ENCODE measurements around the gene ANKMY1.
A peak's percentile ranks its signal among the peaks of the same experiment; 100 is the strongest.
"Not testable (repeated sequence)": the region's sequence is repeated elsewhere in the genome, so short reads cannot be mapped to it uniquely, and the experiment has no call there.

Gene ANKMY1

DNA sequence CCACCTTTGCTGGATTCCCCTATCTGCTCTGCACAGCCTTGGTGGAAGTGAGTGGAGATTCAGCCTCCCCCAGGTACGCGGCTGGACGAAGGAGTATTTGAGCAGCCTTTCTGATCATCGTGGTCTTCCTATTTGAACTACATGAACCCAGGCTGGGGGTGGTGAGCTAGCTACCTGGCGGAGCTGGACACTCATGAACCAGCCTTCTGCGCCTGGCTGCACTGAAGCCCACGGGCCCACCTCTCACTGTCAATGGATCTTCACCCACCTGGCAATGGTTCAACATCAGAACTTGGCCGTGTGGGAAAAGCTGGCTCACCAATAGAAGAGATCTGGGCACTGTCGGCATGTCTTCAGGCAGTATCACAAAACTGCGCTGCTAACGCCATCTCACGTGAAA, 35.4 kb downstream of the ANKMY1 start:
- H3K4me3 ChIP-seq (ENCODE audit: low read length), result no peak overlapping the region
- peaks cover 29% of the 10 kb centered on the region for H3K9me3 ChIP-seq (ENCODE audit: insufficient read depth, low read depth, low read length)
- WGBS, result 96% methylated on average over 12 of the region's 12 CpGs
- H3K9ac ChIP-seq (ENCODE audit: low read depth, low read length), result no peak overlapping the region
- H3K36me3 ChIP-seq (ENCODE audit: insufficient read depth, low read length), result 0 out of 2 replicates have a peak, but pooled peaks cover 4% of the 10 kb centered on the region
- peaks cover 28% of the 10 kb centered on the region for H3K27me3 ChIP-seq (ENCODE audit: insufficient read depth, low read length)
- no peak overlapping the region for H3K27ac ChIP-seq (ENCODE audit: low read depth, low read length)
- H3K4me1 ChIP-seq (ENCODE audit: insufficient read depth, low read length), result no peaks in the 10 kb centered on the region

DNA sequence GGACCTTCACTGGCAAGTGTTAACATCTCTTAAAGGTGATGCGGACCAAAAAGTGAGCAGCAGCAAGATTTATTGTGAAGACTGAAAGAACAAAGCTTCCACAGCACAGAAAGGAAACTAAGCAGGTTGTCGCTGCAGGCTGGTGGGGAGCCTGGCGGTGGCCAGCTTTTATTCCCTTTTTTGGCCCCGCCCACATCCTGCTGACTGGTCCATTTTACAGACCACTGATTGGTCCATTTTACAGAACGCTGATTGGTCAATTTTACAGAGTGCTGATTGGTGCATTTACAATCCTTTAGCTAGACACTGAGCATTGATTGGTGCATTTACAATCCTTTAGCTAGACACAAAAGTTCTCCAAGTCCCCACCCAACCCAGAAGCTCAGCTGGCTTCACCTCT, 35.9 kb downstream of the ANKMY1 start:
- H3K4me1 ChIP-seq (ENCODE audit: insufficient read depth, low read length); H3K27ac ChIP-seq (ENCODE audit: low read depth, low read length); H3K9ac ChIP-seq (ENCODE audit: low read depth, low read length); H3K36me3 ChIP-seq (ENCODE audit: insufficient read depth, low read length); H3K4me3 ChIP-seq (ENCODE audit: low read length): not testable (repeated sequence)
- Histone ChIP-seq H3K27me3 (ENCODE audit: insufficient read depth, low read length) (peaks cover 28% of the 10 kb centered on the region), H3K9me3 (ENCODE audit: insufficient read depth, low read depth, low read length) (peaks cover 29% of the 10 kb centered on the region)
- 94% methylated on average over 5 of the region's 5 CpGs for WGBS

DNA sequence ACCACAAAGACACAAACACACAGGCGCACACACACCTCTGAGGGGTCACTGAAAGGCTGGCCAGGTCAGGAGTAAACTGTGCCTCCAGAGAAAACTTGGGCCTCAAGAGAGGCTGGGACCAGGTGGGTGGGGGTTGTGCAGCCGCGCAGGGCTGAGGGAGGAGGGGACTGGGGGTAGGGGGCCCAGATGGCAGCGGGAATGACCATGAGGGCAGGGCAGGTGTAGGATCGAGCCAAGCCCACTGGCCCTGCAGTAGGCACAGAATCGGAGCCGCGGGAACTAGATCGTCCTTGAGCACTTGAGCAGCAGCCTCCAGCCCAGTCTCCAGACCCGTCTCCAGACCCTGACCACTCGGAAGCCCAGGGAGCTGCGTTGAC, 36.8 kb downstream of the ANKMY1 start:
- peaks cover 20% of the 10 kb centered on the region for H3K9me3 ChIP-seq (ENCODE audit: insufficient read depth, low read depth, low read length)
- H3K9ac ChIP-seq (ENCODE audit: low read depth, low read length), result no peak overlapping the region
- no peaks in the 10 kb centered on the region for H3K4me1 ChIP-seq (ENCODE audit: insufficient read depth, low read length)
- 0 out of 2 replicates have a peak, but pooled peaks cover 4% of the 10 kb centered on the region for H3K36me3 ChIP-seq (ENCODE audit: insufficient read depth, low read length)
- H3K27ac ChIP-seq (ENCODE audit: low read depth, low read length), result no peak overlapping the region
- H3K4me3 ChIP-seq (ENCODE audit: low read length), result no peak overlapping the region
- 93% methylated on average over 12 of the region's 12 CpGs for WGBS
- H3K27me3 ChIP-seq (ENCODE audit: insufficient read depth, low read length), result peaks cover 28% of the 10 kb centered on the region

DNA sequence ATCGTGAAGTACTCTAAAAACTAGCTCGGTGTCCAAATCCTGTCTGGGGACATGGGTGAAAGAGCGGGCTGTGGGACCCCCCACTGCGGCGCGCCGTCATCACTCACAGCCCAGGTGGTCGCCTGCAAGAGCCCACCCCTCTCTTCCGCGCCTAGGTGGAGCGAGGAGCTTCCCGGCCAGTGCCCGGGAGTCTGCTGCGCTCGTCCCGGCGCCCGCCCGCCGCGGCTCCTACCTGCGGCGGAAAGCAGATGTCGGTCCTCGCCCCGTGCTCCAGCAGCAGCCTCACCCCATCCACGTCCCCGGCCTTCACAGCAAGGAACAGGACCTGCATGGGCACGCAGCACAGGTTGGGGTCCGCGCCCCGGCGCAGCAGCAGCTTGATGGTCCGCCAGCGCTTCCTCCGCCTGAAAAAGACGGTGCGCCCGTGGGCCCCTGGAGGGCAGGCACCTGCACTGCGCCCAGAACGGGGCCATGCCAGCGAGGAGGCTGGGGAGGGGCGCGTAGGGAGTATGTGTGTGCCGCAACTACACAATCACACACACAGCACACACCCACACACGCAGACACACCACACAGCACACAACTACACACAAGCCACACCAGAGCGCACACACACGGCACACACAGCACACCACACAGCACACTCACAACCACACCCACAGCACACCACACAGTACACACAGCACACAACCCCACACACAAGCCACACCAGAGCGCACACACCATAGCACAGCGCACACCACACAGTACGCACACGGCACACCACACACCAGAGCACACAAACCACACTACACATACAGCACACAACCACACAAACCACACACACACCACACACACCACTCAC, 37.4 kb downstream of the ANKMY1 start:
- H3K36me3 ChIP-seq (ENCODE audit: insufficient read depth, low read length), result 0 out of 2 replicates have a peak, but pooled peaks cover 4% of the 10 kb centered on the region
- no peaks in the 10 kb centered on the region for H3K4me1 ChIP-seq (ENCODE audit: insufficient read depth, low read length)
- H3K9ac ChIP-seq (ENCODE audit: low read depth, low read length), result peak overlapping the region; percentile 37; the same call in 1 of the 2 replicates
- H3K9me3 ChIP-seq (ENCODE audit: insufficient read depth, low read depth, low read length), result peaks cover 14% of the 10 kb centered on the region
- WGBS, result 63% methylated on average over 52 of the region's 52 CpGs
- H3K27ac ChIP-seq (ENCODE audit: low read depth, low read length), result no peak overlapping the region
- H3K27me3 ChIP-seq (ENCODE audit: insufficient read depth, low read length), result peaks cover 28% of the 10 kb centered on the region
- H3K4me3 ChIP-seq (ENCODE audit: low read length), result peak overlapping the region; percentile 46

DNA sequence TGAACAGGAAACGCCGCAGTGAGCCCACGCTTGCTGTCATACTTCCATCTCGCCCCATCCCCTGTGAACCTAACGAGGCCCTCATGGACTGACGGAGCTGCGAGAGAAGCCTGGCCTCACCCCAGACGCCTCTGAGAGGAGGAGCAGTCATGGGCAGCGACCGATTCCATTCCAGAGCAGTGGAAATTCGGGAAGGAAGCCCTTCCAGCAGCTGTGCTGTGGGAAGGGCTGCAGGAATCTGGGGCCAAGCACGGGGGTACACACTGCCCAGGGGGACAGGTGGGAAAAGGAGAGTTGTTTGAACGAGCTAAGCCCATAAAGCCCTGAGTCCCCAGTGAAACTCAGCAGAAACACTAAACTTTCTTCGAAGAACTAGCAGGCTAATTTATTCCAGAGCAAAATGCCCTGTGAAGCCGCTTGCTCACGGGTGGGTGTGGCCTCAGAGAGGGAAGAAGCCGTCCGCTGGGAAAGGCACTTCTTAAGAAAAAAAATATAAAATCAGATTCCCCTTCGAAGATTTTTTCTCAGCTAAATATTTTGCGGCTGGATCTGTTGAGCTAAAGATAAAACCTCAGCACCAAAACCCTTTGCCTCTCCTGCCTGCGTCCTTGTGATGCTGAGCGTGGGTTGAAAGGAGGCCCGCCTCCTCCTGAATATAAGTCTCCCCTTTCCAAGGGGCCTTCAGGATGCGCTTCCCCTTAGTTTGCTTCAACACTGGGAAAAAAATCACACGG, 38.2 kb downstream of the ANKMY1 start:
- Histone ChIP-seq H3K27me3 (ENCODE audit: insufficient read depth, low read length) (peaks cover 28% of the 10 kb centered on the region), H3K9ac (ENCODE audit: low read depth, low read length) (no peak overlapping the region), H3K4me3 (ENCODE audit: low read length) (peak overlapping the region; percentile 46), H3K9me3 (ENCODE audit: insufficient read depth, low read depth, low read length) (peaks cover 6% of the 10 kb centered on the region; the same call in 1 of the 2 replicates), H3K36me3 (ENCODE audit: insufficient read depth, low read length) (0 out of 2 replicates have a peak, but pooled peaks cover 4% of the 10 kb centered on the region), H3K27ac (ENCODE audit: low read depth, low read length) (no peak overlapping the region), H3K4me1 (ENCODE audit: insufficient read depth, low read length) (no peaks in the 10 kb centered on the region)
- 76% methylated on average over 25 of the region's 25 CpGs for WGBS

DNA sequence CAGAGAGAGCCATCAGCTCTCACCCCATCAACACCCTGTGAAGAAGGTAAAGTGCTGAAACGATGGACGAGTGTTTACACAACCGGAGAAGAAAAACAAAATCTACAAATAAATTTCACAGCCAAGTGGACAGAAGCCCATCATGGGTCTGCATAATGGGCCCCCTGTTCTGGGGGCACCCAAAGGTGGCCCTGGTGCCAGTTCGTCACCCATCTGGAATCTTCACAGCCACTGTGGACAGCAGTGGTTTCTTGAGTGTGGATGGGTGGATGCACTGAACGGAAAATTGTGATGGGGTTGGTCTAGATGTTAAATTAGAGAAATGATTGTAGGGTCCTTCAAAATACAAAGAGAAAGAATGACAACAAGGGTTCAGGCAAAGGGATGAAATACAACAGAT, 38.8 kb downstream of the ANKMY1 start:
- H3K27me3 ChIP-seq (ENCODE audit: insufficient read depth, low read length), result peaks cover 28% of the 10 kb centered on the region
- H3K4me1 ChIP-seq (ENCODE audit: insufficient read depth, low read length), result no peaks in the 10 kb centered on the region
- no peak overlapping the region for H3K9ac ChIP-seq (ENCODE audit: low read depth, low read length)
- no peak overlapping the region for H3K4me3 ChIP-seq (ENCODE audit: low read length)
- H3K27ac ChIP-seq (ENCODE audit: low read depth, low read length), result no peak overlapping the region
- 92% methylated on average over 5 of the region's 5 CpGs for WGBS
- H3K36me3 ChIP-seq (ENCODE audit: insufficient read depth, low read length), result 0 out of 2 replicates have a peak, but pooled peaks cover 4% of the 10 kb centered on the region
- 0 out of 2 replicates have a peak, but pooled peaks cover 3% of the 10 kb centered on the region for H3K9me3 ChIP-seq (ENCODE audit: insufficient read depth, low read depth, low read length)

DNA sequence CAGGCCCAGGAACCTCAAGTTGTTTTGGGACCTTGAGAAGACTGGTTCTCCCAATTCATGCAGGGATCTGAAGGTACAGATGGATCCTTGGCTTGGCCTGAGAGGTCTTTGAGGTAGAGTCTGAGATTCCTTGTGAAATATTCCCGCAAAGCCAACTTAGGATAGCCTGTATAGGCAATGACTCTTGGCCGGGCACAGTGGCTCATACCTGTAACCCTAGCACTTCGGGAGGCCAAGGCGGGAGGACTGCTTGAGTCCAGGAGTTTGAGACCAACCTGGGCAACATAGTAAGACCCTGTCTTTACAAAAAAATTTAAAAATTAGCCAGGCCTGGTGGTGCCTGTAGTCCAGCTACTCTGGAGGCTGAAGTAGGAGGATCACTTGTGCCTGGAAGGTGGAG, 40.4 kb downstream of the ANKMY1 start:
- no peak overlapping the region for H3K4me3 ChIP-seq (ENCODE audit: low read length)
- H3K27me3 ChIP-seq (ENCODE audit: insufficient read depth, low read length), result peaks cover 28% of the 10 kb centered on the region
- 0 out of 2 replicates have a peak, but pooled peaks cover 2% of the 10 kb centered on the region for H3K36me3 ChIP-seq (ENCODE audit: insufficient read depth, low read length)
- 0 out of 2 replicates have a peak, but pooled peaks cover 2% of the 10 kb centered on the region for H3K9me3 ChIP-seq (ENCODE audit: insufficient read depth, low read depth, low read length)
- H3K9ac ChIP-seq (ENCODE audit: low read depth, low read length), result no peak overlapping the region
- H3K4me1 ChIP-seq (ENCODE audit: insufficient read depth, low read length), result no peaks in the 10 kb centered on the region
- WGBS, result 94% methylated on average over 4 of the region's 4 CpGs
- no peak overlapping the region for H3K27ac ChIP-seq (ENCODE audit: low read depth, low read length)

DNA sequence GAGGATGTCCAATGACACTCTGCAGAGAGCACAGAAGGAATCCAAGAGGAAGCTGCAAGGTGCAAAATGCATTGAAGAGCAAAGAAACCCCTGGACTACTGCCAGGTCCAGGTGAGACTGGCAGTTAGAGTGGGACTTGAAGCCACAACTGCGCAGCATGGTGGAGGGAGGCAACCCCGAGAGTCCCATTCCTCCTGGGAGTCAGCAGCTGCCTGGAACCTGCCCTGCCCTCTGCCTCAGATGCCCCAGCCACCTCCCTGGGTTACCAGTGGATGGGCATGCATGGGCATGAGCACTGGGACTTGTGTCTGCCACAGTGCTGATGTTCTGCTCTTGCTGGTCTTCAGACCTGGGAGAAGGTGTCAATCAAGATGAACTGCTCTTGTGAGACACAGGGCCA, 43.2 kb downstream of the ANKMY1 start:
- no peak overlapping the region for H3K27ac ChIP-seq (ENCODE audit: low read depth, low read length)
- no peak overlapping the region for H3K4me3 ChIP-seq (ENCODE audit: low read length)
- no peak overlapping the region for H3K9ac ChIP-seq (ENCODE audit: low read depth, low read length)
- no peaks in the 10 kb centered on the region for H3K4me1 ChIP-seq (ENCODE audit: insufficient read depth, low read length)
- WGBS, result 97% methylated on average over 2 of the region's 2 CpGs
- no peaks in the 10 kb centered on the region for H3K36me3 ChIP-seq (ENCODE audit: insufficient read depth, low read length)
- H3K9me3 ChIP-seq (ENCODE audit: insufficient read depth, low read depth, low read length), result no peaks in the 10 kb centered on the region
- H3K27me3 ChIP-seq (ENCODE audit: insufficient read depth, low read length), result peaks cover 14% of the 10 kb centered on the region

DNA sequence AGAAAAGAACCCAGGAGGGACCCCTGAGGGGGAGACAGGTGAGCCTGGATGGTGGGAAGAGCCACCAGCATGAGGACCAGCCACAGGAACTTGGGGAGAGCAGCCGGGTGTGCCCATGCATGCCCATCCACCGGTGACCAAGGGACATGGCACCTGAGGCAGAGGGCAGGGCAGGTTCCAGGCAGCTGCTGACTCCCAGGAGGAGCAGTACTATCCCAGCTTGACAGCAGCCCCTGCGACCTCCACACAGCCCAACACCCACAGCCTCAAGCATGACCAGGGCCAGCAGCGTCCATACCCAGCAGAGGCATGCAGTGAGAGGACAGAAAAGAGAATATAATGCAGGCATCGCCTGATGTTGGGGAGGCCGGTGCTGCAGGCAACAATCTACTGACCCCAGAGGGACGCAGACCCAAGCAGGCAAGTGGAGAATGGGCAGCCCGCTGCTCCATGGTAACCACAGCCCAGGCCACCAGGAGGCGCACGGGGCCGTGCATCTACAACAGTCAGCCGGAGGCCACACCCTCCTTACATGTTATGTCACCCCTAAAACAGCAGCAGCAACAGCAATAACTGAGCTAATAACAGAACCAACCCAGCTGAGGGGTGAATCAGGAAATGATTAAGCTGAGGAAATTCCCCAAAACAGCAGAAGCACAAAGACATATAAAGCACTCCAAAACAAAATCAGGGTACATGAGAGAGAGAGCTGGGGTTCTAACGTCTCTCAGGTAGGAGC, 44.1 kb downstream of the ANKMY1 start:
- 41% methylated on average over 13 of the region's 13 CpGs for WGBS
- Histone ChIP-seq H3K9me3 (ENCODE audit: insufficient read depth, low read depth, low read length) (no peaks in the 10 kb centered on the region), H3K36me3 (ENCODE audit: insufficient read depth, low read length) (no peaks in the 10 kb centered on the region), H3K4me1 (ENCODE audit: insufficient read depth, low read length) (no peaks in the 10 kb centered on the region), H3K4me3 (ENCODE audit: low read length) (no peak overlapping the region), H3K9ac (ENCODE audit: low read depth, low read length) (no peak overlapping the region), H3K27ac (ENCODE audit: low read depth, low read length) (no peak overlapping the region), H3K27me3 (ENCODE audit: insufficient read depth, low read length) (peaks cover 5% of the 10 kb centered on the region)

DNA sequence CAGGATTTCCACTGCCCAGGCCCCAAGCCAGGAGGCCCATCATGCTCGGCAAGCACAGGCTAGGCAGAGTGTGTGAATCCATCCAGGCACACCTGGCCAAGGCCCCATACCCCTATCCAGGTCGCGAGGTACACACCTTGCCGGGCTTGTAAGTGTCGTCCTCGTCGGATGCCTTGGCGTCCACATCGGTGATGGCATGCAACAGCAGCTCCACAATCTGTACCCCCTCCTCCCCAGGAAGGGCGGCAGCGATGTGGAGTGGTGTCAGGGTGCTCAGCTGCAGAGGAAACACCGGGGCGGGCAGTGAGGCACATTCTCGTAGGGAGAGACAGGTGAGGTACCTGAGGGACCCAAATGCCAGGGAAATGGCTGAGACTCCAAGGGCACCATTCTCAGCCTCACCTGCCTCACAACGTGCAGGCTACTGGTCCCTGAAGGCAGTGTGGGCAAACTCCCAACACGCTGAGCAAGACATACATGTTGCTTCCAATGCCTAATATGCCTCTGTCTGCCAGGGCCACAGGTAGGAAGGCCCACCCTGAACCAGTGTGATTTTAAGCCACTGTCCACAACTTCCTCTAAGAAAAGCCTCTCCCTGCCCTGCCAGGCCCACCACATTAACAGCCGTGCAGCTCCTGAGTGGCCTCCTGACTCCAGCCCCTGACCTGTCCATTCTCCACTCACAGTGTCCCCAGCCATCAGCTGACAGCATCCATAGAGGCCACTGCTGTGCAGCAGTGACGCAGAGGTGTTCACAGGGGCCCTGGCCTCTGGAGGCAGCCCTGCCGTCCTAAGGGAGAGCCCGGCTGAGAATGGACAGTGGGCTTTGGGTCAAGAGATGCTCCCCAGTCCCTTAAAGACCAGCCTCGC, 44.9 kb downstream of the ANKMY1 start:
- 96% methylated on average over 21 of the region's 21 CpGs for WGBS
- no peak overlapping the region for H3K9ac ChIP-seq (ENCODE audit: low read depth, low read length)
- H3K27ac ChIP-seq (ENCODE audit: low read depth, low read length), result no peak overlapping the region

More for the DNA sequence above, 44.9 kb downstream of the ANKMY1 start:
- Histone ChIP-seq H3K4me1 (ENCODE audit: insufficient read depth, low read length) (no peaks in the 10 kb centered on the region), H3K27me3 (ENCODE audit: insufficient read depth, low read length) (no peaks in the 10 kb centered on the region), H3K9me3 (ENCODE audit: insufficient read depth, low read depth, low read length) (no peaks in the 10 kb centered on the region), H3K36me3 (ENCODE audit: insufficient read depth, low read length) (no peaks in the 10 kb centered on the region), H3K4me3 (ENCODE audit: low read length) (no peak overlapping the region)

All from HUES64 (cell line).